HepG2 (cell line): Measurements from ENCODE around the gene HLA-DMB. TPM values are rescaled to one million over a fixed set of nuclear protein-coding genes. Genes with fewer than 3 reads are reported as not detected.

Experiments used
- AHR ChIP-seq: IDR thresholded peaks from 2 replicates; pipeline ENCODE4 v1.6.1; 2018; ENCODE audit warnings: missing genetic modification reagents, missing compliant biosample characterization
- FOXC1 ChIP-seq: sonication (generic); formaldehyde crosslinking; IDR thresholded peaks from 2 replicates; pipeline ENCODE4 v1.8.0; 2022; ENCODE audit warnings: mild to moderate bottlenecking, missing genetic modification reagents, borderline replicate concordance
- HMG20A ChIP-seq: IDR thresholded peaks from 2 replicates; pipeline ENCODE4 v1.6.1; 2016; ENCODE audit warnings: borderline replicate concordance
- MZF1 ChIP-seq: sonication (generic); formaldehyde crosslinking; IDR thresholded peaks from 2 replicates; pipeline ENCODE4 v1.8.1; 2023; ENCODE audit warnings: mild to moderate bottlenecking, missing genetic modification reagents, borderline replicate concordance
- NFKBIZ ChIP-seq: IDR thresholded peaks from 2 replicates; pipeline ENCODE4 v1.6.1; 2018; ENCODE audit warnings: missing genetic modification reagents, missing compliant biosample characterization
- NR2F6 ChIP-seq, 2 experiments: IDR thresholded peaks; 2 replicates each; pipeline ENCODE4 v1.6.1; 2016; ENCODE audit warnings: antibody characterized with exemption in 1 of 2, mild to moderate bottlenecking in 1 of 2
- PBX2 ChIP-seq: IDR thresholded peaks from 2 replicates; pipeline ENCODE4 v1.6.1; 2016; ENCODE audit warnings: control low read depth
- PRDM10 ChIP-seq: sonication (generic); formaldehyde crosslinking; IDR thresholded peaks from 2 replicates; pipeline ENCODE4 v1.4.0; 2020; ENCODE audit warnings: low read depth, missing genetic modification reagents
- RBFOX2 ChIP-seq: fragments of 200-400 bp; formaldehyde crosslinking; IDR thresholded peaks from 2 replicates; pipeline ENCODE4 v1.6.1; 2017; ENCODE audit warnings: low read depth, mild to moderate bottlenecking, low read length
- RFX1 ChIP-seq: fragments of 450-650 bp; IDR thresholded peaks from 2 replicates; pipeline ENCODE4 v1.6.1; 2017
- TAF1 ChIP-seq: sonication (generic); formaldehyde crosslinking; IDR thresholded peaks from 2 replicates; pipeline ENCODE4 v1.4.0; 2020; ENCODE audit warnings: missing genetic modification reagents
- TEF ChIP-seq: sonication (generic); formaldehyde crosslinking; IDR thresholded peaks from 2 replicates; pipeline ENCODE4 v1.5.0; 2020; ENCODE audit warnings: missing genetic modification reagents
- ZHX1 ChIP-seq: sonication (generic); formaldehyde crosslinking; IDR thresholded peaks from 2 replicates; pipeline ENCODE4 v1.8.1; 2022; ENCODE audit warnings: low read depth, mild to moderate bottlenecking, missing genetic modification reagents
- ZNF17 ChIP-seq: sonication (generic); formaldehyde crosslinking; IDR thresholded peaks from 2 replicates; pipeline ENCODE4 v1.5.0; 2020; ENCODE audit warnings: mild to moderate bottlenecking, missing genetic modification reagents
- ZNF276 ChIP-seq: sonication (generic); formaldehyde crosslinking; IDR thresholded peaks from 2 replicates; pipeline ENCODE4 v1.4.0; 2020; ENCODE audit warnings: mild to moderate bottlenecking, low read depth, missing genetic modification reagents
- ZNF557 ChIP-seq: sonication (generic); formaldehyde crosslinking; IDR thresholded peaks from 2 replicates; pipeline ENCODE4 v1.4.0; 2020; ENCODE audit warnings: missing genetic modification reagents
- ZNF615 ChIP-seq: sonication (generic); formaldehyde crosslinking; IDR thresholded peaks from 2 replicates; pipeline ENCODE4 v1.5.0; 2020; ENCODE audit warnings: mild to moderate bottlenecking, missing genetic modification reagents, borderline replicate concordance
- ZNF619 ChIP-seq: sonication (generic); formaldehyde crosslinking; IDR thresholded peaks from 2 replicates; pipeline ENCODE4 v1.4.0; 2020; ENCODE audit warnings: mild to moderate bottlenecking, missing genetic modification reagents
- ZNF746 ChIP-seq: sonication (generic); formaldehyde crosslinking; IDR thresholded peaks from 2 replicates; pipeline ENCODE4 v1.8.0; 2022; ENCODE audit warnings: mild to moderate bottlenecking, missing genetic modification reagents
- ZNF841 ChIP-seq: sonication (generic); formaldehyde crosslinking; IDR thresholded peaks from 2 replicates; pipeline ENCODE4 v1.8.1; 2023; ENCODE audit warnings: missing genetic modification reagents, borderline replicate concordance
- polyA plus RNA-seq, 8 experiments: library from polyadenylated mRNA; depleted of rRNA in 3 of 8; stranded (reverse) in 7 of 8; unstranded in 1 of 8; fragments of >200 nt; fragmentation: Illumina TruSeq in 4 of 8; extraction: Trizol in 4 of 8; gene quantifications; 2 replicates each; pipeline versions ENCODE4 v1.2.1 to v1.2.3, GENCODE V29; 2011 to 2016; ENCODE audit warnings: low read depth in 4 of 8, missing spikeins in 1 of 8, mixed read lengths in 1 of 8; ENCODE audit not compliant: insufficient read depth in 1 of 8
- total RNA-seq, 5 experiments: library from RNA; depleted of rRNA; stranded (reverse); fragments of >200 nt; fragmentation: Illumina TruSeq; extraction: Trizol; gene quantifications; 2 replicates each; pipeline ENCODE4 v1.2.3, GENCODE V29; 2016; ENCODE audit warnings: low read depth in 1 of 5

The HLA-DMB gene
- total and polyA plus RNA-seq, 2 of the 13 experiments (the other 11 are each of a cell fraction or from before 2014, with no cell fraction given): not detected

- no peak for TF ChIP-seq ZNF276 (CRISPR knock-in tag)
- peak; percentile 14; the same call in 1 of the 2 replicates for TF ChIP-seq HMG20A (CRISPR knock-in tag)
- TF ChIP-seq RFX1: no peak
- no peak; the same call in 1 of the 2 replicates for TF ChIP-seq ZNF557 (CRISPR knock-in tag)
- no peak for TF ChIP-seq MZF1 (CRISPR knock-in tag)
- TF ChIP-seq ZNF746 (CRISPR knock-in tag): no peak
- peak; percentile 98 for TF ChIP-seq RBFOX2
- peak; percentile 83; the same call in 1 of the 2 replicates for TF ChIP-seq NFKBIZ (CRISPR knock-in tag)
- peak; percentile 95 for TF ChIP-seq TAF1 (CRISPR knock-in tag)
- peak; percentile 27; the same call in 1 of the 2 replicates for TF ChIP-seq AHR (CRISPR knock-in tag)
- no peak for TF ChIP-seq ZNF17 (CRISPR knock-in tag)
- no peak for TF ChIP-seq NR2F6 (IDR thresholded peaks at IDR 0.05)
- TF ChIP-seq NR2F6 (CRISPR knock-in tag; IDR thresholded peaks at IDR 0.05): peak; percentile 43; the same call in 1 of the 2 replicates
- TF ChIP-seq ZNF615 (CRISPR knock-in tag): no peak
- TF ChIP-seq FOXC1: peak; percentile 93
- peak; percentile 53 for TF ChIP-seq ZHX1 (CRISPR knock-in tag)
- no peak; the same call in 1 of the 2 replicates for TF ChIP-seq TEF
- peak; percentile 53 for TF ChIP-seq PBX2 (CRISPR knock-in tag)
- peak; percentile 80; the same call in 1 of the 2 replicates for TF ChIP-seq PRDM10 (CRISPR knock-in tag)
- no peak for TF ChIP-seq ZNF841 (CRISPR knock-in tag)
- TF ChIP-seq ZNF619: peak; percentile 80
Observed at GRCh38 chr6:32971581-32972352, 30.9 kb upstream of the HLA-DMB start (continued).
